K562 (cell line): Measurements from ENCODE around the gene MCAM. TPM values are rescaled to one million over a fixed set of nuclear protein-coding genes. Genes with fewer than 3 reads are reported as not detected.

Experiments
- ATAC-seq: fragments of 200-7000 bp; cut with Tn5 transposase; 3 replicates; pipeline ENCODE4 v1.9.1; 2020; ENCODE audit warnings: moderate library complexity
- BruUV-seq: library from RNA; stranded (reverse); fragments of 400-500 nt; replicated peaks from 2 replicates; lab custom pipeline; 2021; lab: Mats Ljungman, UMichigan
- CTCF ChIA-PET: fragments of 300-600 bp; formaldehyde crosslinking; extraction: SDS; loops from one replicate; lab custom pipeline; 2021; ENCODE audit warnings: low intra/inter-chr PET ratio; lab: Yijun Ruan, JAX
- POLR2A ChIA-PET: fragments of 300-600, 350-650 bp; sonication (Branson Sonifier 250); formaldehyde crosslinking; extraction: SDS; loops from one replicate; lab custom pipeline; 2021; ENCODE audit warnings: antibody characterized with exemption, inconsistent platforms; lab: Yijun Ruan, JAX
- DNase-seq, 4 experiments: peaks; one replicate each; pipeline versions ENCODE4 v3.0.0 to v3.0.0-alpha.2; 2011 to 2018; ENCODE audit warnings: low spot score in 3 of 4, mixed read lengths in 3 of 4; ENCODE audit errors: extremely low read depth in 1 of 4
- FAIRE-seq: peaks from 2 replicates; lab custom pipeline; 2011; peaks lifted over from hg19 to GRCh38; lab: Jason Lieb, UNC
- H2AFZ ChIP-seq: 2 replicates; pipeline ENCODE4 v1.6.0; 2011; ENCODE audit warnings: low read depth, low read length, control low read depth, inconsistent platforms
- H3K27ac ChIP-seq: fragments of 200-600 bp; 3 replicates; pipeline ENCODE4 v1.8.0; 2011; ENCODE audit warnings: low read depth, mild to moderate bottlenecking, control low read depth, inconsistent platforms, low read length, moderate library complexity, mixed read lengths; ENCODE audit errors: extremely low read depth
- H3K27me3 ChIP-seq, 2 experiments: fragments of 300-600 bp in 1 of 2; 2 replicates in 1 of 2; 3 replicates in 1 of 2; pipeline versions ENCODE4 v1.6.0 to v1.8.0; 2011; ENCODE audit warnings: inconsistent platforms in 2 of 2, low read length in 2 of 2, mild to moderate bottlenecking in 1 of 2, mixed read lengths in 1 of 2, moderate library complexity in 1 of 2; ENCODE audit not compliant: control insufficient read depth in 2 of 2, insufficient read depth in 2 of 2
- H3K36me3 ChIP-seq: fragments of 300-600 bp; 3 replicates; pipeline ENCODE4 v1.8.0; 2011; ENCODE audit warnings: mild to moderate bottlenecking, low read length, inconsistent platforms; ENCODE audit not compliant: control insufficient read depth, insufficient read depth
- H3K4me1 ChIP-seq, 2 experiments: fragments of 200-600 bp in 1 of 2; replicated peaks in 1 of 2; 2 replicates in 1 of 2; 3 replicates in 1 of 2; pipeline versions ENCODE4 v1.5.1 to v1.8.0; 2011; ENCODE audit warnings: inconsistent platforms in 2 of 2, low read length in 2 of 2, mild to moderate bottlenecking in 1 of 2, mixed read lengths in 1 of 2, moderate library complexity in 1 of 2; ENCODE audit not compliant: control insufficient read depth in 2 of 2, insufficient read depth in 2 of 2
- H3K4me2 ChIP-seq: 2 replicates; pipeline ENCODE4 v1.6.1; 2011; ENCODE audit warnings: low read length, control low read depth, inconsistent platforms, mixed read lengths; ENCODE audit not compliant: insufficient read depth
- H3K4me3 ChIP-seq: fragments of 200-600 bp; sonication (generic), shearing (Covaris generic); 2 replicates; pipeline ENCODE4 v1.5.1; 2016; ENCODE audit warnings: control low read depth, inconsistent platforms
- H3K79me2 ChIP-seq: fragments of 200-600 bp; 3 replicates; pipeline ENCODE4 v1.8.0; 2011; ENCODE audit warnings: low read length, inconsistent platforms; ENCODE audit not compliant: control insufficient read depth, insufficient read depth
- H3K9ac ChIP-seq, 2 experiments: 2 replicates each; pipeline versions ENCODE4 v1.6.0 to v1.6.1; 2011; ENCODE audit warnings: low read depth in 2 of 2, low read length in 2 of 2, control low read depth in 1 of 2, inconsistent platforms in 1 of 2, mild to moderate bottlenecking in 1 of 2, mixed read lengths in 1 of 2; ENCODE audit not compliant: insufficient read depth in 1 of 2
- H3K9me1 ChIP-seq: one replicate; pipeline ENCODE4 v1.6.0; 2011; ENCODE audit warnings: inconsistent platforms, mild to moderate bottlenecking, low read length, moderate library complexity; ENCODE audit not compliant: control insufficient read depth, insufficient read depth
- H3K9me3 ChIP-seq: replicated peaks from 2 replicates; pipeline ENCODE4 v1.5.1; 2011; ENCODE audit warnings: low read depth, low read length, inconsistent platforms; ENCODE audit not compliant: control insufficient read depth, insufficient read depth
- H4K20me1 ChIP-seq: replicated peaks from 2 replicates; pipeline ENCODE4 v1.6.1; 2011; ENCODE audit warnings: low read length, inconsistent platforms, mixed read lengths; ENCODE audit not compliant: control insufficient read depth, insufficient read depth
- ARID3A ChIP-seq: IDR thresholded peaks from 2 replicates; pipeline ENCODE4 v1.6.1; 2012; ENCODE audit warnings: low read depth, low read length, improper control_type of control experiment, borderline replicate concordance
- CTCF ChIP-seq, 3 experiments: IDR thresholded peaks in 2 of 3; conservative IDR thresholded peaks in 1 of 3; 2 replicates each; pipeline ENCODE4 v1.5.1; 2011 to 2012; ENCODE audit warnings: low read length in 3 of 3, mild to moderate bottlenecking in 3 of 3, control low read depth in 2 of 3, improper control_type of control experiment in 1 of 3, inconsistent platforms in 1 of 3, low read depth in 1 of 3, mixed read lengths in 1 of 3, moderate library complexity in 1 of 3; ENCODE audit not compliant: insufficient read depth in 2 of 3
- GABPA ChIP-seq: fragments of 200-800 bp; sonication (Bioruptor generic); conservative IDR thresholded peaks from 2 replicates; pipeline ENCODE4 v1.6.1; 2016; ENCODE audit warnings: low read depth, missing genetic modification characterization, missing compliant biosample characterization
- HMBOX1 ChIP-seq: sonication (generic); IDR thresholded peaks from 2 replicates; pipeline ENCODE4 v1.6.1; 2016
- HNRNPLL ChIP-seq: fragments of 200-400 bp; formaldehyde crosslinking; IDR thresholded peaks from 2 replicates; pipeline ENCODE4 v1.6.1; 2017; ENCODE audit warnings: low read length, low read depth, mild to moderate bottlenecking; ENCODE audit not compliant: poor library complexity, severe bottlenecking
- HOXB6 ChIP-seq: fragments of 250-450 bp; sonication (Bioruptor Pico); IDR thresholded peaks from 2 replicates; pipeline ENCODE4 v1.5.1; 2022; ENCODE audit warnings: mild to moderate bottlenecking, borderline replicate concordance
- MEF2A ChIP-seq: IDR thresholded peaks from 2 replicates; pipeline ENCODE4 v1.6.1; 2011; ENCODE audit warnings: low read depth, mild to moderate bottlenecking, low read length, moderate library complexity; ENCODE audit not compliant: control insufficient read depth
- RBM34 ChIP-seq: fragments of 200-400 bp; formaldehyde crosslinking; IDR thresholded peaks from 2 replicates; pipeline ENCODE4 v1.6.1; 2018; ENCODE audit warnings: low read length, borderline replicate concordance; ENCODE audit not compliant: insufficient read depth
- SMARCA4 ChIP-seq: fragments of 450-650 bp; IDR thresholded peaks from 2 replicates; pipeline ENCODE4 v1.6.1; 2016
- SMARCC2 ChIP-seq: fragments of 450-650 bp; IDR thresholded peaks from 2 replicates; pipeline ENCODE4 v1.6.1; 2017; ENCODE audit warnings: antibody characterized with exemption, moderate library complexity, mild to moderate bottlenecking, low read depth
- SMARCE1 ChIP-seq: fragments of 450-650 bp; IDR thresholded peaks from 2 replicates; pipeline ENCODE4 v1.7.1; 2016; ENCODE audit warnings: mild to moderate bottlenecking
- SRSF9 ChIP-seq: fragments of 200-400 bp; formaldehyde crosslinking; IDR thresholded peaks from 2 replicates; pipeline ENCODE4 v1.6.1; 2017; ENCODE audit warnings: low read depth, low read length, borderline replicate concordance
- ZFP30 ChIP-seq: fragments of 250-450 bp; sonication (Bioruptor Pico); IDR thresholded peaks from 2 replicates; pipeline ENCODE4 v1.8.0; 2022; ENCODE audit warnings: moderate library complexity, mild to moderate bottlenecking, inconsistent platforms, borderline replicate concordance
- WGBS: fragments of 100-300 bp; shearing (Covaris generic); methylation state at CpG from one replicate; pipeline ENCODE4 v1.1.6; 2016; ENCODE audit warnings: low coverage, mixed read lengths; ENCODE audit not compliant: insufficient coverage; ENCODE audit errors: missing lambda C conversion rate; 5-methylcytosine and 5-hydroxymethylcytosine counted together
- in situ Hi-C: fragments of 300-500 bp; cut with MboI; formaldehyde crosslinking; loops from 4 replicates; pipeline ENCODE4 v1.15.0; 2018; ENCODE audit warnings: inconsistent platforms, mixed read lengths
- intact Hi-C: fragments of 100-400 bp; cut with micrococcal nuclease; formaldehyde crosslinking; loops from 2 replicates; pipeline ENCODE4 v1.14.2; 2022
- polyA plus RNA-seq, 8 experiments: library from polyadenylated mRNA; depleted of rRNA in 4 of 8; stranded (reverse) in 5 of 8; unstranded in 3 of 8; fragments of >200 nt; fragmentation: Nextera tagmentation in 2 of 8; fragmentation: Illumina TruSeq in 1 of 8; extraction: Ambion mirVana in 2 of 8; extraction: Trizol in 1 of 8; gene quantifications; 2 replicates each; pipeline versions ENCODE4 v1.2.1 to v1.2.3, GENCODE V29; 2011 to 2014; ENCODE audit warnings: inconsistent platforms in 1 of 8, missing spikeins in 1 of 8
- total RNA-seq, 7 experiments: library from RNA; depleted of rRNA in 6 of 7; stranded (reverse); fragments of >200 nt in 6 of 7; fragmentation: Illumina TruSeq in 2 of 7; extraction: Trizol in 2 of 7; gene quantifications; 2 replicates each; pipeline versions ENCODE4 v1.2.1 to v1.2.3, GENCODE V29; 2011 to 2021; ENCODE audit warnings: low replicate concordance in 1 of 7

The MCAM gene
- total and polyA plus RNA-seq, 9 of the 15 experiments (the other 6 are each of a cell fraction or from before 2014, with no cell fraction given) = 14.7 to 118 (median 53.6) TPM

- no peaks in the 10 kb centered on the region for H4K20me1 ChIP-seq
- H3K4me1 ChIP-seq = peaks cover 0 to 37% of the 10 kb centered on the region in 2 experiments; a peak in 4 of 5 replicates
- H2AFZ ChIP-seq = no peak overlapping the region
- in situ Hi-C loops (no loop called here), intact Hi-C loops (no loop called here)
- H3K36me3 ChIP-seq = no peaks in the 10 kb centered on the region
- ATAC-seq = peak; percentile 75
- no peak overlapping the region for H3K4me2 ChIP-seq
- no peak for FAIRE-seq
- TF ChIP-seq ARID3A = 0 out of 2 replicates have a peak, but pooled peaks have one; percentile 35
- TF ChIP-seq RBM34 = no peak
- TF ChIP-seq HOXB6 (CRISPR knock-in tag) = no peak
- no peak for TF ChIP-seq ZFP30
- 0 out of 2 replicates have a peak, but pooled peaks have one; percentile 1 for TF ChIP-seq GABPA (tag)
- TF ChIP-seq SMARCE1 = peak; percentile 43; the same call in 1 of the 2 replicates
- TF ChIP-seq SRSF9 = no peak
- TF ChIP-seq MEF2A = peak; percentile 36; the same call in 1 of the 2 replicates
- peak; percentile 56; the same call in 1 of the 2 replicates for TF ChIP-seq HMBOX1
- TF ChIP-seq SMARCC2 = peak; percentile 52; the same call in 1 of the 2 replicates
- peak; percentile 49; the same call in 1 of the 2 replicates for TF ChIP-seq SMARCA4
- TF ChIP-seq HNRNPLL = no peak
- TF ChIP-seq CTCF (IDR thresholded peaks at IDR 0.05 in 2 of 3, conservative IDR thresholded peaks at IDR 0.05 in 1 of 3; ENCODE audit: insufficient read depth in 2 of 3, low read depth in 1 of 3, low read length in 3 of 3) = peak in 1 of 3 experiments; percentile 34; a peak in 2 of 6 replicates
- no peak overlapping the region for H3K4me3 ChIP-seq
- 31% methylated on average over 5 of the region's 5 CpGs for WGBS
- H3K9me3 ChIP-seq = no peaks in the 10 kb centered on the region
- no TSS peak for BruUV-seq
- H3K27me3 ChIP-seq = no peaks in the 10 kb centered on the region
- H3K9ac ChIP-seq = no peak overlapping the region
- peaks cover 34% of the 10 kb centered on the region for H3K79me2 ChIP-seq
- H3K27ac ChIP-seq = peak overlapping the region; percentile 11; the same call in 1 of the 3 replicates
- peak in 2 of 4 experiments; percentile 19 to 27 for DNase-seq
- ChIA-PET CTCF (no interaction called here), POLR2A (interaction anchor here (0.6 to 1.8 kb wide), 6 partner anchors 8 to 147 kb away, joined by 3 to 5 read pairs (median 4); no protein-coding TSS in a partner anchor)
- H3K9me1 ChIP-seq = no peaks in the 10 kb centered on the region
Observed at GRCh38 chr11:119262668-119263351, 54.1 kb downstream of the MCAM start.
